NB4 (cell line): ENCODE measurements around the gene U2SURP.

ENCODE experiments used
- CTCF ChIP-seq: IDR thresholded peaks from one replicate; pipeline ENCODE4 v1.5.1; 2012; ENCODE audit warnings: low read depth, low read length
- MYC ChIP-seq: IDR thresholded peaks from 2 replicates; pipeline ENCODE4 v1.6.1; 2011; ENCODE audit warnings: low read depth, low read length
- POLR2A ChIP-seq: IDR thresholded peaks from 2 replicates; pipeline ENCODE4 v1.6.1; 2011; ENCODE audit warnings: mild to moderate bottlenecking; ENCODE audit not compliant: insufficient read length; ENCODE audit errors: extremely low read depth

GRCh38 chr3:143060906-143061305, 59.5 kb downstream of the U2SURP start:
- TF ChIP-seq CTCF (no peak), POLR2A (no peak), MYC (no peak)
